IMR-90 (cell line): Measurements from ENCODE around the gene MSI2. TPM values are rescaled to one million over a fixed set of nuclear protein-coding genes. Genes with fewer than 3 reads are reported as not detected.

Experiments
- ATAC-seq: fragments of 200-7000 bp; cut with Tn5 transposase; 2 replicates; pipeline ENCODE4 v1.9.1; 2020; ENCODE audit warnings: low read depth, mild to moderate bottlenecking, moderate library complexity
- BruUV-seq: library from RNA; stranded (reverse); fragments of 400-500 nt; replicated peaks from 2 replicates; lab custom pipeline; 2021; lab: Mats Ljungman, UMichigan
- CTCF ChIA-PET: fragments of 300-600 bp; formaldehyde crosslinking; extraction: SDS; loops from one replicate; lab custom pipeline; 2021; ENCODE audit warnings: antibody characterized with exemption; lab: Yijun Ruan, JAX
- POLR2A ChIA-PET: fragments of 300-600 bp; sonication (Branson Sonifier 250); formaldehyde crosslinking; loops from one replicate; lab custom pipeline; 2022; ENCODE audit warnings: antibody characterized with exemption; ENCODE audit not compliant: unreplicated experiment; lab: Charles Lee
- DNase-seq: peaks from one replicate; pipeline ENCODE4 v3.0.0; 2013
- H2AFZ ChIP-seq: replicated peaks from 2 replicates; pipeline ENCODE3; 2013; ENCODE audit warnings: low read length, mild to moderate bottlenecking; ENCODE audit not compliant: poor library complexity
- H2AK5ac ChIP-seq: 2 replicates; pipeline ENCODE4 v1.6.1; 2013; ENCODE audit warnings: low read depth, low read length, inconsistent platforms
- H2AK9ac ChIP-seq: replicated peaks from 2 replicates; pipeline ENCODE3; 2013; ENCODE audit warnings: mild to moderate bottlenecking, low read depth, low read length, moderate library complexity; ENCODE audit not compliant: poor library complexity
- H2BK120ac ChIP-seq: 2 replicates; pipeline ENCODE4 v1.6.1; 2013; ENCODE audit warnings: low read depth, low read length, inconsistent platforms
- H2BK15ac ChIP-seq: 3 replicates; pipeline ENCODE4 v1.6.1; 2013; ENCODE audit warnings: low read depth, low read length, inconsistent platforms
- H2BK20ac ChIP-seq: 2 replicates; pipeline ENCODE4 v1.6.1; 2013; ENCODE audit warnings: low read depth, mild to moderate bottlenecking, inconsistent platforms, low read length, moderate library complexity
- H2BK5ac ChIP-seq: 2 replicates; pipeline ENCODE4 v1.6.1; 2013; ENCODE audit warnings: mild to moderate bottlenecking, low read depth, low read length, inconsistent platforms; ENCODE audit not compliant: poor library complexity, severe bottlenecking
- H3K14ac ChIP-seq: replicated peaks from 2 replicates; pipeline ENCODE4 v1.6.1; 2013; ENCODE audit warnings: low read depth, low read length, inconsistent platforms
- H3K18ac ChIP-seq: 2 replicates; pipeline ENCODE4 v1.6.1; 2013; ENCODE audit warnings: low read depth, low read length, control low read depth
- H3K23ac ChIP-seq: 2 replicates; pipeline ENCODE4 v1.6.1; 2013; ENCODE audit warnings: low read depth, low read length, inconsistent platforms
- H3K27ac ChIP-seq: 2 replicates; pipeline ENCODE4 v1.5.1; 2013; ENCODE audit warnings: mild to moderate bottlenecking, control low read depth, low read length; ENCODE audit not compliant: insufficient read depth
- H3K27me3 ChIP-seq: 2 replicates; pipeline ENCODE4 v1.6.1; 2013; ENCODE audit warnings: low read length; ENCODE audit not compliant: control insufficient read depth, insufficient read depth
- H3K36me3 ChIP-seq: 2 replicates; pipeline ENCODE4 v1.6.1; 2013; ENCODE audit warnings: low read length, mixed read lengths; ENCODE audit not compliant: control insufficient read depth, insufficient read depth
- H3K4ac ChIP-seq: 2 replicates; pipeline ENCODE4 v1.6.1; 2013; ENCODE audit warnings: low read depth, low read length, inconsistent platforms
- H3K4me1 ChIP-seq: 2 replicates; pipeline ENCODE4 v1.6.1; 2013; ENCODE audit warnings: low read length, mixed read lengths; ENCODE audit not compliant: control insufficient read depth, insufficient read depth
- H3K4me2 ChIP-seq: 2 replicates; pipeline ENCODE4 v1.6.1; 2013; ENCODE audit warnings: low read depth, mild to moderate bottlenecking, control low read depth, low read length, moderate library complexity
- H3K4me3 ChIP-seq: 2 replicates; pipeline ENCODE4 v1.5.1; 2013; ENCODE audit warnings: low read depth, mild to moderate bottlenecking, control low read depth, low read length, moderate library complexity; ENCODE audit not compliant: insufficient read depth
- H3K56ac ChIP-seq: 2 replicates; pipeline ENCODE4 v1.6.1; 2013; ENCODE audit warnings: low read length, inconsistent platforms; ENCODE audit not compliant: insufficient read depth; ENCODE audit errors: extremely low read depth
- H3K79me1 ChIP-seq, 2 experiments: 2 replicates each; pipeline ENCODE4 v1.6.1; 2013; ENCODE audit warnings: low read length in 2 of 2, inconsistent platforms in 1 of 2, low read depth in 1 of 2
- H3K9ac ChIP-seq: 2 replicates; pipeline ENCODE4 v1.6.1; 2013; ENCODE audit warnings: low read depth, low read length, control low read depth
- H3K9me1 ChIP-seq: 2 replicates; pipeline ENCODE4 v1.6.1; 2013; ENCODE audit warnings: low read length, inconsistent platforms; ENCODE audit not compliant: insufficient read depth
- H3K9me3 ChIP-seq: 2 replicates; pipeline ENCODE4 v1.6.1; 2013; ENCODE audit warnings: low read length; ENCODE audit not compliant: control insufficient read depth, insufficient read depth
- H4K20me1 ChIP-seq: 2 replicates; pipeline ENCODE4 v1.6.1; 2013; ENCODE audit warnings: low read length, inconsistent platforms; ENCODE audit not compliant: insufficient read depth
- H4K5ac ChIP-seq: 2 replicates; pipeline ENCODE4 v1.6.1; 2013; ENCODE audit warnings: mild to moderate bottlenecking, low read depth, low read length, control low read depth
- H4K8ac ChIP-seq, 2 experiments: 2 replicates each; pipeline ENCODE4 v1.6.1; 2013; ENCODE audit warnings: low read depth in 2 of 2, low read length in 2 of 2, control low read depth in 1 of 2, inconsistent platforms in 1 of 2
- H4K91ac ChIP-seq: 2 replicates; pipeline ENCODE4 v1.6.1; 2013; ENCODE audit warnings: low read depth, low read length, inconsistent platforms; ENCODE audit not compliant: insufficient read depth
- BHLHE40 ChIP-seq: fragments of 150-350 bp; IDR thresholded peaks from 2 replicates; pipeline ENCODE4 v1.6.1; 2016; ENCODE audit warnings: mild to moderate bottlenecking, low read depth, low read length
- CEBPB ChIP-seq: IDR thresholded peaks from 2 replicates; pipeline ENCODE4 v1.6.1; 2012; ENCODE audit warnings: low read depth, low read length, improper control_type of control experiment
- CHD1 ChIP-seq: IDR thresholded peaks from 2 replicates; pipeline ENCODE4 v1.6.1; 2012; ENCODE audit warnings: low read depth, low read length, improper control_type of control experiment
- CTCF ChIP-seq: conservative IDR thresholded peaks from 2 replicates; pipeline ENCODE4 v1.5.1; 2012; ENCODE audit warnings: mild to moderate bottlenecking, low read depth, low read length, improper control_type of control experiment
- ELK1 ChIP-seq: fragments of 150-350 bp; IDR thresholded peaks from 2 replicates; pipeline ENCODE4 v1.6.1; 2016; ENCODE audit warnings: low read depth, mild to moderate bottlenecking, low read length, moderate library complexity, borderline replicate concordance
- FOS ChIP-seq: fragments of 150-350 bp; IDR thresholded peaks from 2 replicates; pipeline ENCODE4 v1.6.1; 2016; ENCODE audit warnings: low read depth, low read length
- MAFK ChIP-seq: IDR thresholded peaks from 2 replicates; pipeline ENCODE4 v1.6.1; 2012; ENCODE audit warnings: low read depth, low read length, improper control_type of control experiment
- MAZ ChIP-seq: IDR thresholded peaks from 2 replicates; pipeline ENCODE4 v1.6.1; 2012; ENCODE audit warnings: low read depth, mild to moderate bottlenecking, low read length, improper control_type of control experiment, moderate library complexity, borderline replicate concordance
- MXI1 ChIP-seq: IDR thresholded peaks from 2 replicates; pipeline ENCODE4 v1.6.1; 2012; ENCODE audit warnings: low read depth, mild to moderate bottlenecking, low read length, moderate library complexity, borderline replicate concordance
- POLR2A ChIP-seq: IDR thresholded peaks from 2 replicates; pipeline ENCODE4 v1.6.1; 2012; ENCODE audit warnings: mild to moderate bottlenecking, low read depth, low read length
- RAD21 ChIP-seq: IDR thresholded peaks from 2 replicates; pipeline ENCODE4 v1.6.1; 2012; ENCODE audit warnings: low read length, improper control_type of control experiment
- RCOR1 ChIP-seq: IDR thresholded peaks from 2 replicates; pipeline ENCODE4 v1.6.1; 2012; ENCODE audit warnings: mild to moderate bottlenecking, low read length, improper control_type of control experiment; ENCODE audit not compliant: insufficient replicate concordance
- RFX5 ChIP-seq: IDR thresholded peaks from 2 replicates; pipeline ENCODE4 v1.8.0; 2012; ENCODE audit warnings: low read depth, mild to moderate bottlenecking, low read length, moderate library complexity
- USF2 ChIP-seq: fragments of 150-350 bp; IDR thresholded peaks from 2 replicates; pipeline ENCODE4 v1.6.1; 2017; ENCODE audit warnings: mild to moderate bottlenecking, antibody characterized with exemption, low read length, low read depth
- WGBS, 2 experiments: methylation state at CpG; one replicate each; pipeline versions ENCODE4 v1.1.5 to v1.1.7; 2013; ENCODE audit warnings: missing lambda C conversion rate in 2 of 2; ENCODE audit not compliant: insufficient read length in 1 of 2; ENCODE audit errors: extremely low coverage in 2 of 2; 5-methylcytosine and 5-hydroxymethylcytosine counted together
- dilution Hi-C: fragments of 300-500 bp; cut with HindIII; formaldehyde crosslinking; loops from one replicate; pipeline ENCODE4 v1.14.3; 2018; ENCODE audit warnings: low sequenced_read_pairs; ENCODE audit not compliant: unreplicated experiment
- in situ Hi-C: fragments of 300-500 bp; cut with MboI; formaldehyde crosslinking; loops from 3 replicates; pipeline ENCODE4 v1.14.3; 2019; ENCODE audit warnings: low sequenced_read_pairs, inconsistent platforms, mixed read lengths
- intact Hi-C: fragments of 100-400 bp; cut with micrococcal nuclease; formaldehyde crosslinking; loops from 2 replicates; pipeline ENCODE4 v1.10.0; 2022
- polyA plus RNA-seq, 3 experiments: library from polyadenylated mRNA; depleted of rRNA; stranded (reverse); fragments of >200 nt; gene quantifications; 2 replicates each; pipeline ENCODE4 v1.2.3, GENCODE V29; 2012; ENCODE audit warnings: low replicate concordance in 1 of 3
- total RNA-seq: library from RNA; depleted of rRNA; stranded (reverse); fragments of >200 nt; gene quantifications from 2 replicates; pipeline ENCODE4 v1.2.3, GENCODE V29; 2012

Gene MSI2
- total and polyA plus RNA-seq, 2 of the 4 experiments (the other 2 are of a cell fraction): 13.0 to 16.0 TPM

GRCh38 chr17:57538736-57539456 lies 282.6 kb downstream of the MSI2 start:
- no CpG with 5 or more reads among the region's 11 CpGs for WGBS, 2 experiments
- H3K9ac ChIP-seq: no peak overlapping the region
- no peak overlapping the region for H3K23ac ChIP-seq
- in situ Hi-C loops (no loop called here), intact Hi-C loops (no loop called here), dilution Hi-C loops (no loop called here)
- no peaks in the 10 kb centered on the region for H3K27me3 ChIP-seq
- peaks cover 2% of the 10 kb centered on the region; the same call in 1 of the 2 replicates for H3K9me3 ChIP-seq
- no peak overlapping the region for H4K8ac ChIP-seq
- H2AK9ac ChIP-seq: no peak overlapping the region
- H3K18ac ChIP-seq: no peak overlapping the region
- no peak overlapping the region for H3K4ac ChIP-seq
- peaks cover 0 to 4% of the 10 kb centered on the region in 2 experiments; a peak in 1 of 4 replicates for H3K79me1 ChIP-seq
- DNase-seq (no peak), ATAC-seq (no peak)
- H3K4me1 ChIP-seq: peaks cover 4% of the 10 kb centered on the region; the same call in 1 of the 2 replicates
- H2BK20ac ChIP-seq: no peak overlapping the region
- BruUV-seq: no TSS peak
- ChIA-PET CTCF (no interaction called here), POLR2A (no interaction called here)
- H2BK5ac ChIP-seq: no peak overlapping the region
- peaks cover 7% of the 10 kb centered on the region; the same call in 1 of the 2 replicates for H3K9me1 ChIP-seq
- no peak overlapping the region for H3K4me2 ChIP-seq
- TF ChIP-seq CHD1: no peak
- TF ChIP-seq POLR2A: no peak
- no peak for TF ChIP-seq FOS
- TF ChIP-seq RFX5: no peak
- TF ChIP-seq RAD21: no peak
- TF ChIP-seq ELK1: no peak
- TF ChIP-seq MAFK: no peak
- no peak for TF ChIP-seq BHLHE40
- TF ChIP-seq USF2: no peak
- TF ChIP-seq MXI1: no peak
- TF ChIP-seq CTCF: no peak
- no peak for TF ChIP-seq CEBPB
- no peak for TF ChIP-seq MAZ
- no peak for TF ChIP-seq RCOR1
- H4K91ac ChIP-seq: no peak overlapping the region
- H3K56ac ChIP-seq: no peak overlapping the region
- no peak overlapping the region for H2BK15ac ChIP-seq
- H4K20me1 ChIP-seq: no peaks in the 10 kb centered on the region
- H2BK120ac ChIP-seq: no peak overlapping the region
- no peak overlapping the region for H3K14ac ChIP-seq
- H2AK5ac ChIP-seq: no peak overlapping the region
- no peak overlapping the region for H2AFZ ChIP-seq
- H3K27ac ChIP-seq: no peak overlapping the region
- H4K5ac ChIP-seq: no peak overlapping the region
- H3K36me3 ChIP-seq: no peaks in the 10 kb centered on the region
- no peak overlapping the region for H3K4me3 ChIP-seq
